ENCODE measurements around the gene IRGC.

DNA sequence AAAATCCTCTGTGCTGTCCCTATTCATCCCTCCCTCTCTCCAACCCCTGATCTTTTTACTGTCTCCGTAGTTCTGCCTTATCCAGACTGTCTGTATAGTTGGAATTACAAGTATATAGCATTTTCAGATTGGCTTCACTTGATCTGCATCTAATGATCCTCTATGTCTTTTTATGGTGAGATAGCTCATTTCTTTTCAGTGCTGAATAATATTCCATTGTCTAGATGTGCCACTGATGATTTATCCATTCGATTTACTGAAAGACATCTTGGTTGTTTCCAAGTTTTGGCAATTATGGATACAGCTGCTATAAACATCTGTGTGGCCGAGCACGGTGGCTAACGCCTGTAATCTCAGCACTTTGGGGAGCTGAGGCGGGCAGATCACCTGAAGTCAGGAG, 19.1 kb downstream of the IRGC start:
- TF ChIP-seq, protein P1, sequence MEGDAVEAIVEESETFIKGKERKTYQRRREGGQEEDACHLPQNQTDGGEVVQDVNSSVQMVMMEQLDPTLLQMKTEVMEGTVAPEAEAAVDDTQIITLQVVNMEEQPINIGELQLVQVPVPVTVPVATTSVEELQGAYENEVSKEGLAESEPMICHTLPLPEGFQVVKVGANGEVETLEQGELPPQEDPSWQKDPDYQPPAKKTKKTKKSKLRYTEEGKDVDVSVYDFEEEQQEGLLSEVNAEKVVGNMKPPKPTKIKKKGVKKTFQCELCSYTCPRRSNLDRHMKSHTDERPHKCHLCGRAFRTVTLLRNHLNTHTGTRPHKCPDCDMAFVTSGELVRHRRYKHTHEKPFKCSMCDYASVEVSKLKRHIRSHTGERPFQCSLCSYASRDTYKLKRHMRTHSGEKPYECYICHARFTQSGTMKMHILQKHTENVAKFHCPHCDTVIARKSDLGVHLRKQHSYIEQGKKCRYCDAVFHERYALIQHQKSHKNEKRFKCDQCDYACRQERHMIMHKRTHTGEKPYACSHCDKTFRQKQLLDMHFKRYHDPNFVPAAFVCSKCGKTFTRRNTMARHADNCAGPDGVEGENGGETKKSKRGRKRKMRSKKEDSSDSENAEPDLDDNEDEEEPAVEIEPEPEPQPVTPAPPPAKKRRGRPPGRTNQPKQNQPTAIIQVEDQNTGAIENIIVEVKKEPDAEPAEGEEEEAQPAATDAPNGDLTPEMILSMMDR (IDR thresholded peaks at IDR 0.05): no peak
- no peak for TF ChIP-seq POLR2A (IDR thresholded peaks at IDR 0.05)

Data from heart left ventricle (tissue), 13 donors.